GM12878 (cell line): Measurements from ENCODE around the gene SLC41A1. TPM values are rescaled to one million over a fixed set of nuclear protein-coding genes. Genes with fewer than 3 reads are reported as not detected.

ENCODE experiments used
- ATAC-seq: fragments of 200-7000 bp; cut with Tn5 transposase; 3 replicates; pipeline ENCODE4 v1.9.1; 2020; ENCODE audit warnings: mild to moderate bottlenecking, moderate library complexity
- BruUV-seq: library from RNA; stranded (reverse); fragments of 400-500 nt; replicated peaks from 2 replicates; lab custom pipeline; 2021; lab: Mats Ljungman, UMichigan
- CTCF ChIA-PET: fragments of 300-600 bp; sonication (Branson Sonifier 250); formaldehyde crosslinking; extraction: SDS; loops from one replicate; lab custom pipeline; 2021; ENCODE audit warnings: inconsistent platforms; lab: Yijun Ruan, JAX
- POLR2A ChIA-PET: fragments of 350-600 bp; formaldehyde crosslinking; extraction: SDS; loops from one replicate; lab custom pipeline; 2021; ENCODE audit warnings: inconsistent platforms; lab: Charles Lee
- RAD21 ChIA-PET: fragments of 300-600 bp; sonication (Branson Sonifier 250); formaldehyde crosslinking; loops from one replicate; lab custom pipeline; 2023; ENCODE audit warnings: antibody characterized with exemption; ENCODE audit not compliant: unreplicated experiment; lab: Charles Lee
- SMC1A ChIA-PET: fragments of 300-600 bp; sonication (Branson Sonifier 250); formaldehyde crosslinking; loops from one replicate; lab custom pipeline; 2023; ENCODE audit not compliant: unreplicated experiment, uncharacterized antibody; lab: Charles Lee
- DNase-seq: peaks from one replicate; pipeline ENCODE4 v3.0.0-alpha.2; 2011; ENCODE audit warnings: low read depth, low spot score
- FAIRE-seq: peaks from 3 replicates; lab custom pipeline; 2011; peaks lifted over from hg19 to GRCh38; lab: Jason Lieb, UNC
- H2AFZ ChIP-seq: 2 replicates; pipeline ENCODE4 v1.6.0; 2011; ENCODE audit warnings: low read depth, low read length, control low read depth; ENCODE audit not compliant: control insufficient read depth
- H3K27ac ChIP-seq: 2 replicates; pipeline ENCODE4 v1.5.1; 2011; ENCODE audit warnings: control low read depth; ENCODE audit not compliant: control insufficient read depth, insufficient read depth
- H3K27me3 ChIP-seq, 2 experiments: replicated peaks in 1 of 2; 2 replicates each; pipeline versions ENCODE4 v1.6.0 to v1.6.1; 2011; ENCODE audit warnings: low read length in 1 of 2; ENCODE audit not compliant: control insufficient read depth in 2 of 2, insufficient read depth in 2 of 2
- H3K36me3 ChIP-seq, 2 experiments: 2 replicates each; pipeline ENCODE4 v1.5.1; 2011; ENCODE audit warnings: low read length in 1 of 2; ENCODE audit not compliant: control insufficient read depth in 2 of 2, insufficient read depth in 2 of 2
- H3K4me1 ChIP-seq: 2 replicates; pipeline ENCODE4 v1.6.1; 2011; ENCODE audit warnings: mild to moderate bottlenecking, low read length, moderate library complexity, mixed read lengths; ENCODE audit not compliant: control insufficient read depth, insufficient read depth
- H3K4me2 ChIP-seq: 2 replicates; pipeline ENCODE4 v1.6.0; 2011; ENCODE audit warnings: control low read depth; ENCODE audit not compliant: control insufficient read depth, insufficient read depth
- H3K4me3 ChIP-seq: fragments of 200-600 bp; sonication (generic); 2 replicates; pipeline ENCODE4 v1.5.1; 2016
- H3K79me2 ChIP-seq: 2 replicates; pipeline ENCODE4 v1.6.0; 2011; ENCODE audit warnings: low read length; ENCODE audit not compliant: control insufficient read depth, insufficient read depth
- H3K9ac ChIP-seq: 2 replicates; pipeline ENCODE4 v1.8.0; 2011; ENCODE audit warnings: low read length, control low read depth, mixed read lengths; ENCODE audit not compliant: control insufficient read depth, insufficient read depth
- H3K9me3 ChIP-seq: replicated peaks from 3 replicates; pipeline ENCODE4 v1.5.1; 2011; ENCODE audit warnings: mild to moderate bottlenecking, low read length; ENCODE audit not compliant: control insufficient read depth, insufficient read depth
- H4K20me1 ChIP-seq: 2 replicates; pipeline ENCODE4 v1.6.0; 2011; ENCODE audit not compliant: control insufficient read depth, insufficient read depth
- BCL11A ChIP-seq: IDR thresholded peaks from 2 replicates; pipeline ENCODE4 v1.6.1; 2011; ENCODE audit warnings: low read depth, low read length
- HDGF ChIP-seq: fragments of 450-650 bp; IDR thresholded peaks from 2 replicates; pipeline ENCODE4 v1.6.1; 2016; ENCODE audit warnings: antibody characterized with exemption
- IKZF2 ChIP-seq, 2 experiments: fragments of 450-650 bp; IDR thresholded peaks; 2 replicates each; pipeline ENCODE4 v1.6.1; 2017; ENCODE audit warnings: mild to moderate bottlenecking in 2 of 2, moderate library complexity in 2 of 2
- MYB ChIP-seq: fragments of 150-350 bp; IDR thresholded peaks from 2 replicates; pipeline ENCODE4 v1.6.1; 2014; ENCODE audit warnings: mild to moderate bottlenecking, low read depth, low read length, borderline replicate concordance
- NBN ChIP-seq: fragments of 450-650 bp; IDR thresholded peaks from 2 replicates; pipeline ENCODE4 v1.6.1; 2016
- SMARCA5 ChIP-seq: fragments of 450-650 bp; IDR thresholded peaks from 2 replicates; pipeline ENCODE4 v1.6.1; 2017; ENCODE audit warnings: mild to moderate bottlenecking
- SPI1 ChIP-seq: IDR thresholded peaks from 2 replicates; pipeline ENCODE4 v1.6.1; 2011; ENCODE audit warnings: low read depth, mild to moderate bottlenecking, low read length, moderate library complexity, borderline replicate concordance; ENCODE audit not compliant: insufficient read depth
- ZZZ3 ChIP-seq: IDR thresholded peaks from 2 replicates; pipeline ENCODE4 v1.6.1; 2011; ENCODE audit warnings: low read depth; ENCODE audit not compliant: control insufficient read depth, insufficient read length
- WGBS: methylation state at CpG from one replicate; pipeline ENCODE4 v1.1.6; 2016; ENCODE audit warnings: low lambda C conversion rate; ENCODE audit not compliant: insufficient replicate concordance, insufficient coverage; ENCODE audit errors: missing lambda C conversion rate; 5-methylcytosine and 5-hydroxymethylcytosine counted together
- in situ Hi-C: fragments of 300-500 bp; cut with MboI; formaldehyde crosslinking; loops from 9 replicates; pipeline ENCODE4 v1.14.3; 2018; ENCODE audit warnings: mixed read lengths
- intact Hi-C: fragments of 100-400 bp; cut with micrococcal nuclease; formaldehyde crosslinking; loops from one replicate; pipeline ENCODE4 v1.14.2; 2022; ENCODE audit not compliant: unreplicated experiment
- polyA plus RNA-seq, 11 experiments: library from polyadenylated mRNA; depleted of rRNA in 4 of 11; unstranded in 6 of 11; stranded (reverse) in 5 of 11; fragments of >200 nt; fragmentation: Nextera tagmentation in 4 of 11; fragmentation: Illumina TruSeq in 1 of 11; extraction: Ambion mirVana in 4 of 11; extraction: Trizol in 1 of 11; gene quantifications; 1 replicate in 1 of 11; 2 replicates in 10 of 11; pipeline versions ENCODE4 v1.2.1 to v1.2.3, GENCODE V29; 2011 to 2016; ENCODE audit warnings: inconsistent platforms in 2 of 11, missing spikeins in 2 of 11, low read depth in 1 of 11
- total RNA-seq, 4 experiments: library from RNA; depleted of rRNA in 3 of 4; stranded (reverse); fragments of >200 nt in 3 of 4; fragmentation: Illumina TruSeq in 1 of 4; extraction: Trizol in 1 of 4; gene quantifications; 2 replicates each; pipeline versions ENCODE4 v1.2.1 to v1.2.3, GENCODE V29; 2013 to 2021
- TF ChIP-seq, protein P1 (sequence below): IDR thresholded peaks from 2 replicates; pipeline ENCODE4 v1.6.1; 2012; ENCODE audit warnings: low read depth, low read length, improper control_type of control experiment
- TF ChIP-seq, protein P2 (sequence below): IDR thresholded peaks from 2 replicates; pipeline ENCODE4 v1.6.1; 2011; ENCODE audit warnings: borderline replicate concordance, low read depth, mild to moderate bottlenecking, moderate library complexity, mixed read lengths, low read length; ENCODE audit not compliant: insufficient read depth; ENCODE audit errors: extremely low read length
- TF ChIP-seq, protein P3 (sequence below): fragments of 150-350 bp; IDR thresholded peaks from 2 replicates; pipeline ENCODE4 v1.6.1; 2016; ENCODE audit warnings: low read depth, low read length

SLC41A1 gene
- total and polyA plus RNA-seq, 10 of the 15 experiments (the other 5 are each of a cell fraction or from before 2014, with no cell fraction given) = 0.13 to 11.3 (median 0.42) TPM

DNA sequence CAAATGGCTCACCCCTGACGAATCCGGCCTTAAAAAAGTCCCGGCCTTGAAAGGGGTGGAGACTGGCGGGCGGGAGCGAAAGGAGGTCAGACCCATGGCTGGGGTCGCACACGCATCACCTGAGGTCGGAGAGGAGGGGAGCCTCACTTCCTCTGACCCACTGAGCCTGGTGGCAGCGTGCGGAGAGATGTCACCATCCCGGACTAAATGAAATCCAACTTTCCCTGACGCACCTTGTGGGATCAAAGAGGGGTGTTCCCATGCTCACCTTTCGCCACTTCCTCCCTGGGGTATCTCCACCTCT lies 709 bp upstream of the SLC41A1 start:
- BruUV-seq = no TSS peak

DNA sequence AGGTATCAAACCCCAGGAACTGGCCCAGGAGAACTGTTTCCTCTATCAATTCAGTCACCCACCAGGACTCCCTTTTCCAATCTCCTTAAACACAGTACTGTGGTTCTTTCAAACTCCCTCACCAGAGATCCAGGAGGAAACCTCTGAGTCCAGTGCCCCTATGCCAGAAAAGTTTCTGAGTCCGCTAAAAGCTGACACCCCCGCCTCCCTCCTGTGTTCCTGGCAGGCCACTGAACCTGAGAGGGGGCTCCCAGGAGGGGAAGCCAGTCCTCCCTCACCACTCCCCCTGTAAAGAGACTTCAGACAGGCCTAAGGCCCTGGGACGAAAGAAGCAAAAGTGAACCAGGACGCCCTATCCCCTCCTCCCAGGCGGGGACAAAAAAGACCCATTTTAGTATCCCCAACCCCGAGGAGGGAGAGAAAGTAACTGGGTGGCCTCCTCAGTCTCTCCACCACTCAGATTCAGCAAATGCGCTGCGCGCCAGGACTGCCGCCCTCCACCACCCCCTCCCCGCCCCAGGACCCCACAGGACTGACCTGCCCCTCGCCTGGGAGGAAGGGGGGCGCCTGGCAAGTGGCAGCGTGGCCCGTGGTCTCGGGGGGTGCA lies 624 bp downstream of the SLC41A1 start:
- Histone ChIP-seq H4K20me1 (no peaks in the 10 kb centered on the region), H3K27me3 (peaks cover 2 to 10% of the 10 kb centered on the region in 2 experiments; a peak in 2 of 4 replicates), H3K9ac (peak overlapping the region; percentile 58), H3K4me3 (peak overlapping the region; percentile 63), H3K79me2 (no peaks in the 10 kb centered on the region), H3K4me1 (peaks cover 6% of the 10 kb centered on the region), H3K9me3 (no peaks in the 10 kb centered on the region), H3K27ac (no peak overlapping the region), H3K36me3 (no peaks in the 10 kb centered on the region), H3K4me2 (peak overlapping the region; percentile 96), H2AFZ (peak overlapping the region; percentile 81)
- CTCF ChIA-PET = interaction anchor here (0.6 to 2.4 kb wide), 5 partner anchors 20 to 165 kb away, joined by 4 to 13 read pairs (median 4); no protein-coding TSS in a partner anchor
- BruUV-seq = no TSS peak
- WGBS = 1% methylated on average over 13 of the region's 16 CpGs
- ATAC-seq (peak; percentile 46), DNase-seq (no peak), FAIRE-seq (no peak)
- POLR2A ChIA-PET = interaction anchor here (1.0 to 1.8 kb wide), 3 partner anchors 14 to 63 kb away, joined by 3 to 7 read pairs (median 3); no protein-coding TSS in a partner anchor
- intact Hi-C loops (loop anchor here (5.0 kb wide), 2 partner anchors 50 to 105 kb away; no protein-coding TSS in a partner anchor), in situ Hi-C loops (no loop called here)
- RAD21 ChIA-PET = interaction anchor here (0.8 to 1.8 kb wide), 3 partner anchors 21 to 165 kb away, joined by 3 to 5 read pairs (median 3); partner anchors contain the start of gene NUCKS1
- SMC1A ChIA-PET = interaction anchor here (0.9 to 2.6 kb wide), 6 partner anchors 18 to 165 kb away, joined by 3 to 12 read pairs (median 4); no protein-coding TSS in a partner anchor
- TF ChIP-seq HDGF (no peak), IKZF2 (IDR thresholded peaks at IDR 0.05) (no peak), BCL11A (no peak), MYB (no peak), SMARCA5 (no peak), ZZZ3 (no peak)
- TF ChIP-seq, protein P1, sequence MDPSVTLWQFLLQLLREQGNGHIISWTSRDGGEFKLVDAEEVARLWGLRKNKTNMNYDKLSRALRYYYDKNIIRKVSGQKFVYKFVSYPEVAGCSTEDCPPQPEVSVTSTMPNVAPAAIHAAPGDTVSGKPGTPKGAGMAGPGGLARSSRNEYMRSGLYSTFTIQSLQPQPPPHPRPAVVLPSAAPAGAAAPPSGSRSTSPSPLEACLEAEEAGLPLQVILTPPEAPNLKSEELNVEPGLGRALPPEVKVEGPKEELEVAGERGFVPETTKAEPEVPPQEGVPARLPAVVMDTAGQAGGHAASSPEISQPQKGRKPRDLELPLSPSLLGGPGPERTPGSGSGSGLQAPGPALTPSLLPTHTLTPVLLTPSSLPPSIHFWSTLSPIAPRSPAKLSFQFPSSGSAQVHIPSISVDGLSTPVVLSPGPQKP = no peak
- TF ChIP-seq, protein P2, sequence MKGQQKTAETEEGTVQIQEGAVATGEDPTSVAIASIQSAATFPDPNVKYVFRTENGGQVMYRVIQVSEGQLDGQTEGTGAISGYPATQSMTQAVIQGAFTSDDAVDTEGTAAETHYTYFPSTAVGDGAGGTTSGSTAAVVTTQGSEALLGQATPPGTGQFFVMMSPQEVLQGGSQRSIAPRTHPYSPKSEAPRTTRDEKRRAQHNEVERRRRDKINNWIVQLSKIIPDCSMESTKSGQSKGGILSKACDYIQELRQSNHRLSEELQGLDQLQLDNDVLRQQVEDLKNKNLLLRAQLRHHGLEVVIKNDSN = no peak
- TF ChIP-seq, protein P3, sequence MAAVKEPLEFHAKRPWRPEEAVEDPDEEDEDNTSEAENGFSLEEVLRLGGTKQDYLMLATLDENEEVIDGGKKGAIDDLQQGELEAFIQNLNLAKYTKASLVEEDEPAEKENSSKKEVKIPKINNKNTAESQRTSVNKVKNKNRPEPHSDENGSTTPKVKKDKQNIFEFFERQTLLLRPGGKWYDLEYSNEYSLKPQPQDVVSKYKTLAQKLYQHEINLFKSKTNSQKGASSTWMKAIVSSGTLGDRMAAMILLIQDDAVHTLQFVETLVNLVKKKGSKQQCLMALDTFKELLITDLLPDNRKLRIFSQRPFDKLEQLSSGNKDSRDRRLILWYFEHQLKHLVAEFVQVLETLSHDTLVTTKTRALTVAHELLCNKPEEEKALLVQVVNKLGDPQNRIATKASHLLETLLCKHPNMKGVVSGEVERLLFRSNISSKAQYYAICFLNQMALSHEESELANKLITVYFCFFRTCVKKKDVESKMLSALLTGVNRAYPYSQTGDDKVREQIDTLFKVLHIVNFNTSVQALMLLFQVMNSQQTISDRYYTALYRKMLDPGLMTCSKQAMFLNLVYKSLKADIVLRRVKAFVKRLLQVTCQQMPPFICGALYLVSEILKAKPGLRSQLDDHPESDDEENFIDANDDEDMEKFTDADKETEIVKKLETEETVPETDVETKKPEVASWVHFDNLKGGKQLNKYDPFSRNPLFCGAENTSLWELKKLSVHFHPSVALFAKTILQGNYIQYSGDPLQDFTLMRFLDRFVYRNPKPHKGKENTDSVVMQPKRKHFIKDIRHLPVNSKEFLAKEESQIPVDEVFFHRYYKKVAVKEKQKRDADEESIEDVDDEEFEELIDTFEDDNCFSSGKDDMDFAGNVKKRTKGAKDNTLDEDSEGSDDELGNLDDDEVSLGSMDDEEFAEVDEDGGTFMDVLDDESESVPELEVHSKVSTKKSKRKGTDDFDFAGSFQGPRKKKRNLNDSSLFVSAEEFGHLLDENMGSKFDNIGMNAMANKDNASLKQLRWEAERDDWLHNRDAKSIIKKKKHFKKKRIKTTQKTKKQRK = no peak

More for the DNA sequence above, 709 bp upstream of the SLC41A1 start:
- Histone ChIP-seq H3K4me1 (peaks cover 6% of the 10 kb centered on the region), H3K27ac (no peak overlapping the region), H3K4me3 (peak overlapping the region; percentile 63), H3K79me2 (no peaks in the 10 kb centered on the region), H2AFZ (peak overlapping the region; percentile 81), H3K4me2 (peak overlapping the region; percentile 96), H3K27me3 (peaks cover 2 to 10% of the 10 kb centered on the region in 2 experiments; a peak in 2 of 4 replicates), H4K20me1 (no peaks in the 10 kb centered on the region), H3K9me3 (no peaks in the 10 kb centered on the region), H3K9ac (peak overlapping the region; percentile 34; the same call in 1 of the 2 replicates), H3K36me3 (no peaks in the 10 kb centered on the region)
- SMC1A ChIA-PET = no interaction called here
- no peak for FAIRE-seq
- in situ Hi-C loops = no loop called here
- CTCF ChIA-PET = interaction anchor here (0.9 to 1.3 kb wide), 3 partner anchors 94 to 217 kb away, joined by 3 to 4 read pairs (median 3); no protein-coding TSS in a partner anchor
- TF ChIP-seq NBN (no peak), SPI1 (peak; percentile 45; the same call in 1 of the 2 replicates)
- 1% methylated on average over 14 of the region's 14 CpGs for WGBS
- RAD21 ChIA-PET = no interaction called here
- ATAC-seq = no peak; the same call in 2 of the 3 replicates
- intact Hi-C loops = loop anchor here (5.0 kb wide), 2 partner anchors 49 to 104 kb away; no protein-coding TSS in a partner anchor
- no peak for DNase-seq
- POLR2A ChIA-PET = interaction anchor here (1.1 kb wide), 1 partner anchor 12 kb away, joined by 3 read pairs; no protein-coding TSS in a partner anchor
